Mucosa of descending colon (tissue), 3 donors: Measurements from ENCODE around the gene NPC2. TPM values are rescaled to one million over a fixed set of nuclear protein-coding genes. Genes with fewer than 3 reads are reported as not detected.

Experiments
- ATAC-seq: fragments of 200-7000 bp; cut with Tn5 transposase; one replicate; pipeline ENCODE4 v1.9.1; 2020; ENCODE audit warnings: mild to moderate bottlenecking, moderate library complexity
- DNase-seq, 3 donors: peaks; one replicate each; pipeline ENCODE4 v3.0.0-alpha.2; 2020
- H3K36me3 ChIP-seq: fragments of 200-600 bp; one replicate; pipeline ENCODE4 v1.8.0; 2021; ENCODE audit warnings: low read depth, mild to moderate bottlenecking
- H3K4me1 ChIP-seq: fragments of 200-600 bp; one replicate; pipeline ENCODE4 v1.8.0; 2021; ENCODE audit warnings: low read depth, mild to moderate bottlenecking
- H3K4me3 ChIP-seq: fragments of 200-600 bp; one replicate; pipeline ENCODE4 v1.8.0; 2021; ENCODE audit warnings: mild to moderate bottlenecking
- H3K9me3 ChIP-seq: fragments of 200-600 bp; one replicate; pipeline ENCODE4 v1.8.0; 2021; ENCODE audit warnings: mild to moderate bottlenecking
- CTCF ChIP-seq: fragments of 200-600 bp; IDR thresholded peaks from one replicate; pipeline ENCODE4 v1.8.0; 2022; ENCODE audit warnings: antibody characterized with exemption, mild to moderate bottlenecking
- intact Hi-C, 2 donors: fragments of 100-400 bp; cut with DNase I in 1 of 2; cut with micrococcal nuclease in 1 of 2; formaldehyde crosslinking; loops; one replicate each; pipeline versions ENCODE4 v1.11.0 to v1.11.1; 2022; cut with DNase I, micrococcal nuclease
- total RNA-seq, 3 donors: library from RNA; stranded (reverse); fragmentation: NEBNext Ultra II Directional in 2 of 3; extraction: Animal tissue kit (Norgen Biotek cat#: 25700) in 2 of 3; gene quantifications; one replicate each; pipeline versions ENCODE4 v1.2.1 to v1.2.4, GENCODE V29; 2021 to 2023
- donor health status: DM: no; HTN: no; CAD: no; lungs with moderate emphysema.
- donor health status: DM: no; HTN: no; CAD: no.
- donor health status: DM: no; HTN: yes; CAD: no.

Gene NPC2
- total RNA-seq, 3 donors from 2014 or later, result 150 to 212 (median 168) TPM

GRCh38 chr14:74463697-74464096 lies 29.4 kb downstream of the NPC2 start:
- Histone ChIP-seq H3K4me1 (no peaks in the 10 kb centered on the region), H3K36me3 (no peaks in the 10 kb centered on the region), H3K9me3 (no peaks in the 10 kb centered on the region), H3K4me3 (no peak overlapping the region)
- ATAC-seq (no peak), DNase-seq (no peak)
- TF ChIP-seq CTCF, result no peak
- intact Hi-C loops, result no loop called here

- no peaks in the 10 kb centered on the region for H3K9me3 ChIP-seq
- intact Hi-C loops, result no loop called here
- no peaks in the 10 kb centered on the region for H3K36me3 ChIP-seq
- H3K4me3 ChIP-seq, result no peak overlapping the region
- DNase-seq (no peak), ATAC-seq (no peak)
- no peak for TF ChIP-seq CTCF
- no peaks in the 10 kb centered on the region for H3K4me1 ChIP-seq
Observed at GRCh38 chr14:74462993-74463392, 30.1 kb downstream of the NPC2 start.

- intact Hi-C loops, result no loop called here
- Histone ChIP-seq H3K36me3 (no peaks in the 10 kb centered on the region), H3K9me3 (no peaks in the 10 kb centered on the region), H3K4me1 (no peaks in the 10 kb centered on the region), H3K4me3 (no peak overlapping the region)
- DNase-seq (no peak), ATAC-seq (no peak)
- no peak for TF ChIP-seq CTCF
Observed at GRCh38 chr14:74459976-74460375, 33.1 kb downstream of the NPC2 start.

GRCh38 chr14:74459289-74459946 lies 33.7 kb downstream of the NPC2 start:
- no peak for TF ChIP-seq CTCF
- intact Hi-C loops, result no loop called here
- no peaks in the 10 kb centered on the region for H3K36me3 ChIP-seq
- no peaks in the 10 kb centered on the region for H3K9me3 ChIP-seq
- peak; percentile 48 for ATAC-seq
- H3K4me1 ChIP-seq, result no peaks in the 10 kb centered on the region
- peak in 2 of 3 donors; percentile 13 to 29 for DNase-seq
- H3K4me3 ChIP-seq, result no peak overlapping the region

- TF ChIP-seq CTCF, result no peak
- ATAC-seq (no peak), DNase-seq (no peak)
- Histone ChIP-seq H3K4me1 (no peaks in the 10 kb centered on the region), H3K9me3 (no peaks in the 10 kb centered on the region), H3K36me3 (no peaks in the 10 kb centered on the region), H3K4me3 (no peak overlapping the region)
- intact Hi-C loops, result no loop called here
Observed at GRCh38 chr14:74457565-74457895, 35.6 kb downstream of the NPC2 start.
